PC-3 (cell line): ENCODE measurements around the gene KANK4.

Experiments used
- EZH2 ChIP-seq: fragments of 300-600 bp; sonication (generic); IDR thresholded peaks from one replicate; pipeline ENCODE4 v1.6.1; 2017; ENCODE audit warnings: antibody characterized with exemption, mild to moderate bottlenecking, low read length; ENCODE audit not compliant: unreplicated experiment
- TF ChIP-seq, protein P1 (sequence below): fragments of 300-600 bp; sonication (generic); conservative IDR thresholded peaks from 2 replicates; pipeline ENCODE4 v1.5.1; 2017; ENCODE audit warnings: antibody characterized with exemption, low read depth, mild to moderate bottlenecking, low read length

DNA sequence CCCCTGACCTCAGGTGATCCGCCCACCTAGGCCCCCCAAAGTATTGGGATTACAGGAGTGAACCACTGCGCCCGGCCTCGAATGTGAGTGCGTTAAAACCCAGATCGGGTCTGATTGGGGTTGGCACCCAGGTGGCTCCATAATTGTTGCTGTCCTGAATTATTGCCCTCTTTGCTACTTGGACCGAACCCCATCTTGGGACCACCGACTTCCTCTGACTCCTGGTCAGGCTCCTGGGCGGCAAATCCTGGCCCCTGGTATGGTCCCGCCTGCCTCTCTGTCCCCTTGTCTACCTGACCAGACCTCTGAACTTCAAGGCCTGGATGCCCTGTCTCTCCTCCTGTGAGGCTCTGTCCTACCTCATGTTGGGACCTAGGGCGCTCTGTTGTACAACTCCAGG, 91.7 kb downstream of the KANK4 start:
- TF ChIP-seq, protein P1, sequence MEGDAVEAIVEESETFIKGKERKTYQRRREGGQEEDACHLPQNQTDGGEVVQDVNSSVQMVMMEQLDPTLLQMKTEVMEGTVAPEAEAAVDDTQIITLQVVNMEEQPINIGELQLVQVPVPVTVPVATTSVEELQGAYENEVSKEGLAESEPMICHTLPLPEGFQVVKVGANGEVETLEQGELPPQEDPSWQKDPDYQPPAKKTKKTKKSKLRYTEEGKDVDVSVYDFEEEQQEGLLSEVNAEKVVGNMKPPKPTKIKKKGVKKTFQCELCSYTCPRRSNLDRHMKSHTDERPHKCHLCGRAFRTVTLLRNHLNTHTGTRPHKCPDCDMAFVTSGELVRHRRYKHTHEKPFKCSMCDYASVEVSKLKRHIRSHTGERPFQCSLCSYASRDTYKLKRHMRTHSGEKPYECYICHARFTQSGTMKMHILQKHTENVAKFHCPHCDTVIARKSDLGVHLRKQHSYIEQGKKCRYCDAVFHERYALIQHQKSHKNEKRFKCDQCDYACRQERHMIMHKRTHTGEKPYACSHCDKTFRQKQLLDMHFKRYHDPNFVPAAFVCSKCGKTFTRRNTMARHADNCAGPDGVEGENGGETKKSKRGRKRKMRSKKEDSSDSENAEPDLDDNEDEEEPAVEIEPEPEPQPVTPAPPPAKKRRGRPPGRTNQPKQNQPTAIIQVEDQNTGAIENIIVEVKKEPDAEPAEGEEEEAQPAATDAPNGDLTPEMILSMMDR: no peak
- TF ChIP-seq EZH2: no peak
